A549 treated with Hydrocortisone at 1 μM for 4 hours (cell line): ENCODE data around the gene CCL20. TPM values are rescaled to one million over a fixed set of nuclear protein-coding genes. Genes with fewer than 3 reads are reported as not detected.

Experiments
- total RNA-seq: library from RNA; stranded (reverse); fragments of 200-300 nt; extraction: Qiagen RNA extraction; gene quantifications from 5 replicates; pipeline ENCODE4 v1.2.3, GENCODE V29; 2022

Gene CCL20, protein sequence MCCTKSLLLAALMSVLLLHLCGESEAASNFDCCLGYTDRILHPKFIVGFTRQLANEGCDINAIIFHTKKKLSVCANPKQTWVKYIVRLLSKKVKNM
- total RNA-seq, result 3.4 to 7.8 TPM (median 6.1 TPM) in 5 replicates

DNA sequence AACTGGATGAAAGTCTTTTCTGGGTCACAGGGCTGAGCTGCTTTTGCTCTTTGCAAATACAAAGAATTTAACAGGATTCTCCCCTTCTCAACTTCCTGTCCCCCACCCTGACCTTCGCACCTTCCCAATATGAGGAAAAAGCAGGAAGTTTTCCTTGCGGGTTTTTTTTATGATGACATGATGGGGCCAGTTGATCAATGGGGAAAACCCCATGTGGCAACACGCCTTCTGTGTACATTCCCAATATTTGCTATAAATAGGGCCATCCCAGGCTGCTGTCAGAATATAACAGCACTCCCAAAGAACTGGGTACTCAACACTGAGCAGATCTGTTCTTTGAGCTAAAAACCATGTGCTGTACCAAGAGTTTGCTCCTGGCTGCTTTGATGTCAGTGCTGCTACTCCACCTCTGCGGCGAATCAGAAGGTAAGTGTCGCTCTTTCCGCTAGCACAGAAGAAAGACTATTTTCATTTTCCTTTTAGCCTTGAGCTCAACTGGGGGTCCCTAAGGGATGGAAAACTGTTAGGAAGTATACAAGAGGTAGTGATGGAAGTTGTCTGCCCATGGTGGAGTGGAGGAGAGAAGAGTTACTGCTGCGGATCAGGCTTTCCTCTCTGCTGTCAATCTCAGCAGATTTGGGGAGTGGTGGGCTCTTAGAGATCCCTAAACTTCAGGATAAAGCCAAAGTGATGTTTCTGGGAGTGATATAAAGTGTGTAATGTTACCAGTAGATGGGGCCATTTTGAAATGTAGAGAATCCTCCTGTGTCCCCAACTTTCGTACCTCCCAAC is at the start of gene CCL20:
Gene CCL20 (plus strand): TSS at position 281 of the 792 bp plus-strand sequence. CDS start 70 bp downstream, at position 351.

Other genes starting within 250 kb of the CCL20 start
- not detected in 5 replicates for gene SCYGR2, start 214.9 kb upstream of the CCL20 start, total RNA-seq
- gene SCYGR3, start 199.0 kb upstream of the CCL20 start, total RNA-seq, result not detected in 5 replicates
- not detected in 5 replicates for gene SCYGR4, start 196.3 kb upstream of the CCL20 start, total RNA-seq
- not detected in 5 replicates for gene SCYGR5, start 147.0 kb upstream of the CCL20 start, total RNA-seq
- gene SLC19A3, start 95.8 kb upstream of the CCL20 start, total RNA-seq, result 2.1 to 2.6 TPM (median 2.4 TPM) in 5 replicates
- gene SCYGR6, start 89.1 kb upstream of the CCL20 start, total RNA-seq, result not detected in 5 replicates
- not detected in 5 replicates for gene SCYGR7, start 85.5 kb upstream of the CCL20 start, total RNA-seq
- gene SCYGR8, start 67.9 kb upstream of the CCL20 start, total RNA-seq, result not detected in 5 replicates
- 2.2 to 3.2 TPM (median 2.7 TPM) in 5 replicates for gene DAW1, start 57.8 kb downstream of the CCL20 start, total RNA-seq